Smooth muscle cell (in vitro differentiated cells): ENCODE results near the gene ECT2L. TPM values are rescaled to one million over a fixed set of nuclear protein-coding genes. Genes with fewer than 3 reads are reported as not detected.

Experiments
- DNase-seq: peaks from one replicate; lab custom pipeline; 2025; ENCODE audit not compliant: unreplicated experiment; lab: John Stamatoyannopoulos, UW
- H2AFZ ChIP-seq: fragments of 200-600 bp; sonication (generic); 2 replicates; pipeline ENCODE4 v1.6.0; 2016; ENCODE audit warnings: antibody characterized with exemption, low read depth, mild to moderate bottlenecking
- H3F3A ChIP-seq: fragments of 200-600 bp; sonication (generic); 2 replicates; pipeline ENCODE4 v1.6.0; 2017; ENCODE audit warnings: antibody characterized with exemption, low read depth
- H3K27ac ChIP-seq: fragments of 200-600 bp; sonication (generic); 2 replicates; pipeline ENCODE4 v1.5.1; 2016; ENCODE audit warnings: low read depth, mild to moderate bottlenecking
- H3K27me3 ChIP-seq: fragments of 200-600 bp; sonication (generic); 2 replicates; pipeline ENCODE4 v1.6.1; 2016; ENCODE audit warnings: low read depth, mild to moderate bottlenecking
- H3K36me3 ChIP-seq: fragments of 200-600 bp; sonication (generic); 2 replicates; pipeline ENCODE4 v1.5.1; 2016; ENCODE audit warnings: low read depth
- H3K4me1 ChIP-seq: fragments of 200-600 bp; sonication (generic); 2 replicates; pipeline ENCODE4 v1.5.1; 2016; ENCODE audit warnings: low read depth
- H3K4me2 ChIP-seq: fragments of 200-600 bp; sonication (generic); 2 replicates; pipeline ENCODE4 v1.6.0; 2016; ENCODE audit warnings: mild to moderate bottlenecking
- H3K4me3 ChIP-seq: fragments of 200-600 bp; sonication (generic); 2 replicates; pipeline ENCODE4 v1.5.1; 2016; ENCODE audit warnings: mild to moderate bottlenecking
- H3K79me2 ChIP-seq: fragments of 200-600 bp; sonication (generic); 2 replicates; pipeline ENCODE4 v1.6.0; 2016; ENCODE audit warnings: low read depth, mild to moderate bottlenecking
- H3K9ac ChIP-seq: fragments of 200-600 bp; sonication (generic); 2 replicates; pipeline ENCODE4 v1.6.0; 2016; ENCODE audit warnings: low read depth
- H3K9me3 ChIP-seq: fragments of 200-600 bp; sonication (generic); replicated peaks from 2 replicates; pipeline ENCODE4 v1.5.1; 2016; ENCODE audit warnings: low read depth
- H4K20me1 ChIP-seq: fragments of 200-600 bp; sonication (generic); 2 replicates; pipeline ENCODE4 v1.6.0; 2016; ENCODE audit warnings: low read depth
- WGBS: methylation state at CpG from one replicate; pipeline ENCODE4 v1.1.7; 2016; ENCODE audit warnings: low lambda C conversion rate; 5-methylcytosine and 5-hydroxymethylcytosine counted together
- polyA plus RNA-seq: library from polyadenylated mRNA; unstranded; fragments of >200 nt; fragmentation: Nextera tagmentation; extraction: Ambion mirVana; gene quantifications from 2 replicates; pipeline ENCODE4 v1.2.1, GENCODE V29; 2016
- total RNA-seq: library from RNA; depleted of rRNA; stranded (reverse); fragments of >200 nt; gene quantifications from 2 replicates; pipeline ENCODE4 v1.2.3, GENCODE V29; 2014
- TF ChIP-seq, protein P1 (sequence below): fragments of 200-600 bp; sonication (generic); IDR thresholded peaks from 2 replicates; pipeline ENCODE4 v1.5.1; 2017; ENCODE audit warnings: borderline replicate concordance, mild to moderate bottlenecking, antibody characterized with exemption; ENCODE audit not compliant: insufficient read depth, poor library complexity, severe bottlenecking

The ECT2L gene
- total and polyA plus RNA-seq, 2 experiments from 2014 or later, result 0.14 TPM; not detected in 1

DNA sequence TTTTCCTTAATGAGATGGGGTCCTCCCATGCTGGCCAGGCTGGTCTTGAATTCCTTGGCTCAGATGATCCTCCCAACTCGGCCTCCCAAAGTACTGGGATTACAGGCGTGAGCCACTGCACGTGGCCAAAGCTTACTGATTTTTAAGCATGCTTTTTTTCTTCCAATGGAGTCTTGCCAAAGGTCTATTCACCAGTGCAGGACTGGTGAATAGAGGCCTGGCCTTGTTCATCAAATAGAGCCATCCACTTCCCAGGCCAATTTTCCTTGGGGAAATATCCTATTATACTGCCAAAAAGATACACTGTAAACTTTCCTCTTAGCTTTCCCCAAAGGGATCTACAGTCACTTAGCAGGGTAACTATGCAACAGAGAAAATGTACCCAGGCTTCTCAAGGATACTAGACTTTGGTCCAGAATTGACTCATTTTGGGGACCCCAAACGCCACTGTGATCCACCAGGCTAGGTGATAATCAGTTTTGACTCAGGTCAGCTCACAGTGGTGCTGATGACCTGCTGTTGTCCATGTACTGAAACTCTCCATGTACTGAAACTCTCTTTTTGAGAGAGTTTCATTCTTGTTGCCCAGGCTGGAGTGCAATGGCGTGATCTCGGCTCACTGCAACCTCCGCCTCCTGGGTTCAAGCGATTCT is 100.3 kb downstream of the ECT2L start:
- H4K20me1 ChIP-seq, result no peaks in the 10 kb centered on the region
- no peaks in the 10 kb centered on the region for H3K79me2 ChIP-seq
- H3K27ac ChIP-seq, result no peak overlapping the region
- no peaks in the 10 kb centered on the region for H3F3A ChIP-seq
- H3K4me3 ChIP-seq, result no peak overlapping the region
- no peaks in the 10 kb centered on the region for H3K4me1 ChIP-seq
- H2AFZ ChIP-seq, result no peak overlapping the region
- TF ChIP-seq, protein P1, sequence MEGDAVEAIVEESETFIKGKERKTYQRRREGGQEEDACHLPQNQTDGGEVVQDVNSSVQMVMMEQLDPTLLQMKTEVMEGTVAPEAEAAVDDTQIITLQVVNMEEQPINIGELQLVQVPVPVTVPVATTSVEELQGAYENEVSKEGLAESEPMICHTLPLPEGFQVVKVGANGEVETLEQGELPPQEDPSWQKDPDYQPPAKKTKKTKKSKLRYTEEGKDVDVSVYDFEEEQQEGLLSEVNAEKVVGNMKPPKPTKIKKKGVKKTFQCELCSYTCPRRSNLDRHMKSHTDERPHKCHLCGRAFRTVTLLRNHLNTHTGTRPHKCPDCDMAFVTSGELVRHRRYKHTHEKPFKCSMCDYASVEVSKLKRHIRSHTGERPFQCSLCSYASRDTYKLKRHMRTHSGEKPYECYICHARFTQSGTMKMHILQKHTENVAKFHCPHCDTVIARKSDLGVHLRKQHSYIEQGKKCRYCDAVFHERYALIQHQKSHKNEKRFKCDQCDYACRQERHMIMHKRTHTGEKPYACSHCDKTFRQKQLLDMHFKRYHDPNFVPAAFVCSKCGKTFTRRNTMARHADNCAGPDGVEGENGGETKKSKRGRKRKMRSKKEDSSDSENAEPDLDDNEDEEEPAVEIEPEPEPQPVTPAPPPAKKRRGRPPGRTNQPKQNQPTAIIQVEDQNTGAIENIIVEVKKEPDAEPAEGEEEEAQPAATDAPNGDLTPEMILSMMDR, result no peak
- H3K4me2 ChIP-seq, result no peak overlapping the region
- H3K9me3 ChIP-seq, result no peaks in the 10 kb centered on the region
- no peaks in the 10 kb centered on the region for H3K27me3 ChIP-seq
- no peak for DNase-seq
- H3K36me3 ChIP-seq, result no peaks in the 10 kb centered on the region
- no peak overlapping the region for H3K9ac ChIP-seq
- WGBS, result 99% methylated on average over 8 of the region's 8 CpGs

DNA sequence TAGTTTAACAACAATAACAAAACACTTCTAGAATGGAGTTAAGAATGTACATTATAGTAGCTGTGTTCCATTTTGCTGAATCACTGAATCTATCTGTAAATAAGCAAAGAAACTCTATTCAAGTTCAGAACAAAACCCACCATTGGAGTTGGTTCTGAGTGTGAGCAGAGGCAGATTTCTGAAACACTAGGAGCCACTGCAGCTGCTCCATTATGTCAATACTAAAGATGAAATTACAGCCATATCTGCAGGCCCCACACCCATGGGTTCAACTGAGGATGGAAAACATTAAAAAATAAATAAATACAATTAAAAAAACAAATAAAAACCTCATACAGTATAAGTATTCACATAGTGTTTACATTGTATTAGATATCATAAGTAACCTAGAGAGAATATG is 101.1 kb downstream of the ECT2L start:
- no peak overlapping the region for H3K9ac ChIP-seq
- no peak for DNase-seq
- no peaks in the 10 kb centered on the region for H3K9me3 ChIP-seq
- no peak overlapping the region for H3K4me3 ChIP-seq
- H3K4me2 ChIP-seq, result no peak overlapping the region
- no peaks in the 10 kb centered on the region for H3K4me1 ChIP-seq
- no peaks in the 10 kb centered on the region for H3K36me3 ChIP-seq
- no peaks in the 10 kb centered on the region for H4K20me1 ChIP-seq
- H2AFZ ChIP-seq, result no peak overlapping the region
- H3F3A ChIP-seq, result no peaks in the 10 kb centered on the region
- H3K27ac ChIP-seq, result no peak overlapping the region
- H3K27me3 ChIP-seq, result no peaks in the 10 kb centered on the region
- TF ChIP-seq, protein P1, result no peak
- no peaks in the 10 kb centered on the region for H3K79me2 ChIP-seq

DNA sequence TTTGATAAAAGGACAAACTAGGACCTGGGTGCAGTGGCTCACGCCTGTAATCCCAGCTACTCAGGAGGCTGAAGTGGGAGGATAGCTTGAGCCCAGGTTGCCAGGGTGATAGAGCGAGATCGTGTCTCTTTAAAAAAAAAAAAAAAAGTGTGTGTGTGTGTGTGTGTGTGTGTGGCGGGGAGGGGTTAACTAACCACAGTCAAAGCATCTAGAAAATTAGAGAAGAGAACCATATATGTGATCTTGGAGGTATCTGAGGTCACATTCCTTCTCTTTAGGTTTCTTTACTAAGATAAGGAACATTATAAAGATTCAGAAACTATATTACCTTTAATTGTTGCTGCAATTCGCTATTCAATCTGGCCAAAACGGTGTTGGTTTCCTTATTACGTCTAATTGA is 111.3 kb downstream of the ECT2L start:
- Histone ChIP-seq H3K4me1 (no peaks in the 10 kb centered on the region), H3K4me2 (no peak overlapping the region), H4K20me1 (no peaks in the 10 kb centered on the region), H3F3A (no peaks in the 10 kb centered on the region), H3K9ac (no peak overlapping the region), H2AFZ (no peak overlapping the region), H3K4me3 (no peak overlapping the region), H3K36me3 (peaks cover 36% of the 10 kb centered on the region), H3K27ac (no peak overlapping the region), H3K9me3 (no peaks in the 10 kb centered on the region), H3K79me2 (no peaks in the 10 kb centered on the region), H3K27me3 (no peaks in the 10 kb centered on the region)
- TF ChIP-seq, protein P1, result no peak
- DNase-seq, result no peak
- WGBS, result 92% methylated on average over 7 of the region's 7 CpGs

DNA sequence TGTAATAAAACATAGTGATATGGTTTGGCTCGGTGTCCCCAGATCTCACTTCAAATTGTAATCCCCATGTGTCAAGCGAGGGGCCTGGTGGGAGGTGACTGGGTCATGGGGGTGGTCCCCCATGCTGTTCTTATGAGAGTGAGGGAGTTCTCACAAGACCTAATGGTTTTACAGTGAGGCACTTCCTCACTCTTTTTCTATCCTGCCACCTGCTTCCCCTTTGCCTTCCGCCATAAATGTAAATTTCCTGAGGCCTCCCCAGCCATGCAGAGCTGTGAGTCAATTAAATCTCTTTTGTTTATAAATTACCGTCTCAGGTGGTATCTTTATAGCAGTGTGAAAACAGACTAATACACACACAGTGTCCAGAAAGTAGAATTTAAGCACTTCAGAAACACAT is 113.6 kb downstream of the ECT2L start:
- Histone ChIP-seq H3K9me3 (no peaks in the 10 kb centered on the region), H3K4me2 (no peak overlapping the region), H3K4me1 (no peaks in the 10 kb centered on the region), H3K27ac (no peak overlapping the region), H3F3A (no peaks in the 10 kb centered on the region), H3K27me3 (no peaks in the 10 kb centered on the region), H3K9ac (no peak overlapping the region), H3K36me3 (peaks cover 31% of the 10 kb centered on the region), H3K79me2 (no peaks in the 10 kb centered on the region), H2AFZ (no peak overlapping the region), H3K4me3 (no peak overlapping the region), H4K20me1 (no peaks in the 10 kb centered on the region)
- TF ChIP-seq, protein P1, result no peak
- no peak for DNase-seq
- WGBS, result 83% methylated on average over 4 of the region's 4 CpGs
